Measurements from ENCODE around the gene UTP11. TPM values are rescaled to one million over a fixed set of nuclear protein-coding genes. Genes with fewer than 3 reads are reported as not detected.

Gene UTP11
- total and polyA plus RNA-seq, 2 of the 8 experiments (the other 6 are each of a cell fraction or from before 2014, with no cell fraction given) = 19.5 to 60.5 TPM

- no peak overlapping the region for H4K8ac ChIP-seq (ENCODE audit: extremely low read depth, insufficient read depth, low read length)
- no peak overlapping the region for H2AFZ ChIP-seq (ENCODE audit: low read length)
- H3K9me3 ChIP-seq (ENCODE audit: insufficient read depth in 2 of 2, low read depth in 1 of 2, low read length in 1 of 2) = no peaks in the 10 kb centered on the region
- peaks cover 5 to 15% of the 10 kb centered on the region in 2 experiments for H4K20me1 ChIP-seq (replicated peaks in 1 of 2; ENCODE audit: control insufficient read depth in 1 of 2, insufficient read depth in 2 of 2, low read length in 2 of 2)
- H3K9ac ChIP-seq (replicated peaks in 1 of 4; ENCODE audit: extremely low read depth in 1 of 4, low read depth in 3 of 4, low read length in 3 of 4) = no peak overlapping the region; a peak in 1 of 7 replicates
- peaks cover 6% of the 10 kb centered on the region for H3K23me2 ChIP-seq (ENCODE audit: low read depth, low read length)
- H3K23ac ChIP-seq (ENCODE audit: insufficient read length) = no peak overlapping the region
- WGBS, 2 experiments (ENCODE audit: extremely low coverage in 1 of 2, insufficient coverage in 1 of 2, insufficient read length in 1 of 2, insufficient replicate concordance in 2 of 2, low coverage in 1 of 2, low lambda C conversion rate in 2 of 2, missing lambda C conversion rate in 1 of 2) = 89% methylated on average over 4 of the region's 4 CpGs; no CpG with 5 or more reads in 1 of the 2 experiments
- FAIRE-seq (no peak), DNase-seq (ENCODE audit: low read depth in 1 of 2, low spot score in 2 of 2) (no peak)
- no peak overlapping the region for H4K5ac ChIP-seq (ENCODE audit: insufficient read length, low read depth, low read length)
- no peak overlapping the region for H2BK5ac ChIP-seq (ENCODE audit: low read depth, low read length)
- no peak overlapping the region for H4K91ac ChIP-seq (replicated peaks; ENCODE audit: insufficient read length, low read length)
- H2BK20ac ChIP-seq (ENCODE audit: low read length) = no peak overlapping the region
- H2BK120ac ChIP-seq (replicated peaks; ENCODE audit: low read depth, low read length) = no peak overlapping the region
- H3K4me3 ChIP-seq (ENCODE audit: extremely low read depth in 1 of 4, insufficient read depth in 2 of 4, low read depth in 3 of 4, low read length in 4 of 4) = 0 out of 8 replicates have a peak overlapping the region, but pooled peaks of 1 of the 4 experiments have one; percentile 88
- no peak overlapping the region for H3K14ac ChIP-seq (ENCODE audit: insufficient read length)
- no peak overlapping the region for H3K56ac ChIP-seq (replicated peaks; ENCODE audit: insufficient read length, low read depth, low read length)
- H3K79me2 ChIP-seq (ENCODE audit: control insufficient read depth in 1 of 2, insufficient read depth in 2 of 2, low read length in 2 of 2) = peaks cover 13 to 52% of the 10 kb centered on the region in 2 experiments
- H3K36me3 ChIP-seq (ENCODE audit: control insufficient read depth in 2 of 4, insufficient read depth in 4 of 4, low read length in 3 of 4) = peaks cover 9 to 31% (median 20%) of the 10 kb centered on the region in 4 experiments; a peak in 7 of 8 replicates
- H3K4ac ChIP-seq (replicated peaks; ENCODE audit: insufficient read length, low read depth, low read length) = no peak overlapping the region
- H3K27me3 ChIP-seq (replicated peaks in 1 of 4; ENCODE audit: control insufficient read depth in 3 of 4, extremely low read depth in 1 of 4, insufficient read depth in 3 of 4, low read length in 3 of 4) = peaks cover 0 to 2% (median 0%) of the 10 kb centered on the region in 4 experiments; a peak in 1 of 7 replicates
- ChIA-PET CTCF (ENCODE audit: partially characterized antibody) (interaction anchor here (0.6 to 15.9 kb wide), 8 partner anchors 11 to 305 kb away, joined by 3 to 211 read pairs (median 4); partner anchors contain the start of gene SF3A3), POLR2A (ENCODE audit: partially characterized antibody) (interaction anchor here (0.8 to 2.5 kb wide), 5 partner anchors 8 to 448 kb away, joined by 3 to 7 read pairs (median 3); no protein-coding TSS in a partner anchor)
- no peak overlapping the region for H3K18ac ChIP-seq (ENCODE audit: extremely low read depth, low read length)
- H2AK5ac ChIP-seq (ENCODE audit: low read depth, low read length) = no peak overlapping the region
- no peak overlapping the region for H2BK12ac ChIP-seq (ENCODE audit: low read depth, low read length)
- no peak overlapping the region for H2BK15ac ChIP-seq (ENCODE audit: low read length)
- no peak overlapping the region for H3K27ac ChIP-seq (ENCODE audit: low read depth, low read length)
- H3K4me1 ChIP-seq (replicated peaks in 1 of 4; ENCODE audit: control insufficient read depth in 3 of 4, insufficient read depth in 4 of 4, low read length in 3 of 4) = peaks cover 0 to 6% (median under 1%) of the 10 kb centered on the region in 4 experiments; a peak in 5 of 7 replicates
- no peak overlapping the region; a peak in 1 of 4 replicates for H3K4me2 ChIP-seq (ENCODE audit: insufficient read depth in 1 of 2, low read depth in 2 of 2, low read length in 2 of 2)
- H3K79me1 ChIP-seq (ENCODE audit: low read depth, low read length) = no peaks in the 10 kb centered on the region; the same call in 1 of the 2 replicates
- TF ChIP-seq GABPA (IDR thresholded peaks at IDR 0.05; ENCODE audit: borderline replicate concordance, insufficient read depth, low read length) (no peak), JUND (IDR thresholded peaks at IDR 0.05; ENCODE audit: low read length) (no peak), FOSL1 (IDR thresholded peaks at IDR 0.05; ENCODE audit: insufficient read depth, low read depth, low read length) (no peak), SP4 (IDR thresholded peaks at IDR 0.05; ENCODE audit: low read length) (no peak), CHD1 (IDR thresholded peaks at IDR 0.05; ENCODE audit: low read depth, low read length) (no peak), HDAC2 (IDR thresholded peaks at IDR 0.05; ENCODE audit: borderline replicate concordance in 1 of 2, low read depth in 2 of 2, low read length in 2 of 2) (no peak), CHD2 (IDR thresholded peaks at IDR 0.05; ENCODE audit: low read length) (no peak), NRF1 (IDR thresholded peaks at IDR 0.05; ENCODE audit: low read depth, low read length) (no peak), BRCA1 (IDR thresholded peaks at IDR 0.05; ENCODE audit: low read depth, low read length) (no peak), ATF3 (IDR thresholded peaks at IDR 0.05; ENCODE audit: insufficient read depth, low read depth, low read length) (no peak), SP1 (IDR thresholded peaks at IDR 0.05; ENCODE audit: low read depth, low read length) (no peak), POLR2AphosphoS5 (IDR thresholded peaks at IDR 0.05; ENCODE audit: low read depth, low read length) (no peak), SIX5 (IDR thresholded peaks at IDR 0.05; ENCODE audit: low read depth, low read length) (no peak), MAFK (IDR thresholded peaks at IDR 0.05; ENCODE audit: low read depth, low read length) (no peak)
These were observed 1.6 kb downstream of the UTP11 start for GRCh38 chr1:38014171-38014570.
